Osteocyte (in vitro differentiated cells): ENCODE measurements around the gene MRGPRX2. TPM values are rescaled to one million over a fixed set of nuclear protein-coding genes. Genes with fewer than 3 reads are reported as not detected.
A peak's percentile ranks its signal among the peaks of the same experiment; 100 is the strongest.

Experiments
- DNase-seq: peaks from one replicate; pipeline ENCODE4 v3.0.0; 2021; ENCODE audit warnings: mixed read lengths; ENCODE audit not compliant: unreplicated experiment; ENCODE audit errors: extremely low spot score
- H3K27ac Mint-ChIP-seq: one replicate; pipeline ENCODE4 v1.8.0; 2021; ENCODE audit warnings: mild to moderate bottlenecking, mixed read lengths; ENCODE audit not compliant: unreplicated experiment
- H3K27me3 Mint-ChIP-seq: one replicate; pipeline ENCODE4 v1.8.0; 2021; ENCODE audit warnings: mixed read lengths; ENCODE audit not compliant: unreplicated experiment
- H3K36me3 Mint-ChIP-seq: one replicate; pipeline ENCODE4 v1.8.0; 2021; ENCODE audit warnings: mixed read lengths; ENCODE audit not compliant: unreplicated experiment
- H3K4me1 Mint-ChIP-seq: one replicate; pipeline ENCODE4 v1.8.0; 2021; ENCODE audit warnings: mixed read lengths; ENCODE audit not compliant: unreplicated experiment
- H3K4me3 Mint-ChIP-seq: one replicate; pipeline ENCODE4 v1.8.0; 2021; ENCODE audit warnings: mild to moderate bottlenecking, moderate library complexity, mixed read lengths; ENCODE audit not compliant: unreplicated experiment
- H3K9me3 Mint-ChIP-seq: one replicate; pipeline ENCODE4 v1.8.0; 2021; ENCODE audit warnings: mixed read lengths; ENCODE audit not compliant: unreplicated experiment
- total RNA-seq: library from RNA; stranded (reverse); gene quantifications from 2 replicates; pipeline ENCODE4 v1.2.1, GENCODE V29; 2021
- TF ChIP-seq, protein P1 (sequence below): fragments of 200-600 bp; sonication (generic); IDR thresholded peaks from 2 replicates; pipeline ENCODE4 v1.5.0; 2021; ENCODE audit warnings: antibody characterized with exemption, mild to moderate bottlenecking, moderate library complexity

Gene MRGPRX2
- total RNA-seq, 1 donor from 2014 or later: not detected

DNA sequence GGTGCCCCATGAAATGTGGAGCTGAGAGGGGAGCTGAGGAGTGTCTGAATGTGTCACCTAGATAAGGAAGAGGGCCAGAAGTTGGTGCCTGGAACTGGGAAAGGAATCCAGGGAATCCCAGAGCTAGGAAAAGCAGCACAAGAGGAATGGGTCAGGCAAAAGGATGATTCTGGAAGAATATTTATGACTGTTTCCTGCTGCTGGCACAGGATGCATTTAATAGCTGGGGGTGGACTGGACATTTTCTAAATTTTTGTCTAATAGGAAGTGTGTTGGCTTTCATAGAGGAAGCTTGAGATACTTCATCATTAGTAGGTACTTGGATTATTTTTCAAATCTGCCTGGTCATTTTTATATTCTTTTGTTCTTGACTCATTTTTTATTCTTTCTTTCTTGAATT lies 17.4 kb upstream of the MRGPRX2 start:
- TF ChIP-seq, protein P1, sequence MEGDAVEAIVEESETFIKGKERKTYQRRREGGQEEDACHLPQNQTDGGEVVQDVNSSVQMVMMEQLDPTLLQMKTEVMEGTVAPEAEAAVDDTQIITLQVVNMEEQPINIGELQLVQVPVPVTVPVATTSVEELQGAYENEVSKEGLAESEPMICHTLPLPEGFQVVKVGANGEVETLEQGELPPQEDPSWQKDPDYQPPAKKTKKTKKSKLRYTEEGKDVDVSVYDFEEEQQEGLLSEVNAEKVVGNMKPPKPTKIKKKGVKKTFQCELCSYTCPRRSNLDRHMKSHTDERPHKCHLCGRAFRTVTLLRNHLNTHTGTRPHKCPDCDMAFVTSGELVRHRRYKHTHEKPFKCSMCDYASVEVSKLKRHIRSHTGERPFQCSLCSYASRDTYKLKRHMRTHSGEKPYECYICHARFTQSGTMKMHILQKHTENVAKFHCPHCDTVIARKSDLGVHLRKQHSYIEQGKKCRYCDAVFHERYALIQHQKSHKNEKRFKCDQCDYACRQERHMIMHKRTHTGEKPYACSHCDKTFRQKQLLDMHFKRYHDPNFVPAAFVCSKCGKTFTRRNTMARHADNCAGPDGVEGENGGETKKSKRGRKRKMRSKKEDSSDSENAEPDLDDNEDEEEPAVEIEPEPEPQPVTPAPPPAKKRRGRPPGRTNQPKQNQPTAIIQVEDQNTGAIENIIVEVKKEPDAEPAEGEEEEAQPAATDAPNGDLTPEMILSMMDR: no peak
- Mint-ChIP-seq H3K27me3 (peaks cover 46% of the 10 kb centered on the region), H3K4me3 (no peak overlapping the region), H3K36me3 (no peaks in the 10 kb centered on the region), H3K9me3 (no peaks in the 10 kb centered on the region), H3K4me1 (no peaks in the 10 kb centered on the region), H3K27ac (no peak overlapping the region)
- DNase-seq: no peak

DNA sequence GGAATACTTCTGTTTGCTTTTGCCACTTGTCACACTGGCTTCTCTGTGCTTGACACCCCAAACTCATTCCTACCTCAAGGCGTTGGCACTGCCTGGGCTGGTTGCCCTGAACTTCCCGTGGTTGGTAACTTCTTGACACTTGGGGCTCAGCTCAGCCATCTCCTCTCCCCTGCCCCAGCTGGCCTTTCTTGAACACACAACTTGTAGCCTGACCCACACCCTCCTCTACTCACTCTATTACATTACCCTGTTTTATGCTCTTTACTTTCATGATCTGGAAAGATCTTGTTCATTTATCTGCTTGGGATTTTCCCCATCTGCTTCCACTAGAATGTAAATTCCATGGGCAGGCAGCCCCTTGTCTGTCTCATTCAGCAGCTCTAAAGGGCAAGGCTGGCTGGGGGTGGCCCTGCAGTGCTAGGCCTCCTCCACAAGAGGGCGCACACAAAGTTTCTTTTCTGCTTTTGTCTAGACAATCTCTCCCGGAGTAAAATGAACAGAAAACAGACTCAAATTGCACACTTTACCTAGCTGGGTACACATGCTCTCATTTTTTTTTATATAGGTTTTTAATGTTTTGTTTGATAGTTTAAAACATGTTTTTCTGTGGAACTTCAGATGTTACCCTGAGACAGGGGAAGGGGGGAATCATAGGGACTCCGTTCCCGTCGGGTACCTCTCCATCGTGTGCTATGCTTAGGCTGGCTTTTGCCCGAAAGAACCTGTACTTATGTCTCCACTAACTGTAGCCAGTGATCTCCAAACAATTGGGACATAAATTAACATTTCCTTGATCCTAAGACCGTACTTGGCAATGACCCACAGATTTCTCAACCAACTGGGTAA lies 16.4 kb upstream of the MRGPRX2 start:
- TF ChIP-seq, protein P1: peak; percentile 97

DNA sequence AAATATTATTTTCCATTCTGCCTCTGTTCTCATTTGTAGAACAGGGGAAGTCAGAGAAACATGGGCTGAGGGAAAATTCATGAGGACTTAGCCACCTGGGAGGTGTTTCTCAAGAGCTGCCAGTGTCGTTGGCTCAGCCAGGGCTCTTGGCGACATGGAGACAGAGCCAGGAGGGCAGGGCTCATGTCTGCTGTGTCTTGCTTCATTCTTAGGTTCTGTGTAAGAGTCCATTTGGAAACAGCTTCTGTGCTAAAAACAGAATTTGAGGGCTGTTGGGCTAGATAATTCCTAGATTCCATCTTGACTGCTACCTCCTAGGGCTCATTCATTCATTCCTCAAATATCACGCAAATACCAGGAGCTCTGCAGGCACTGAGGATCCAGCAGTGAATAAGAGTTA lies 15.1 kb upstream of the MRGPRX2 start:
- Mint-ChIP-seq H3K27ac (no peak overlapping the region), H3K4me1 (peaks cover 3% of the 10 kb centered on the region), H3K27me3 (peaks cover 32% of the 10 kb centered on the region), H3K4me3 (no peak overlapping the region), H3K9me3 (no peaks in the 10 kb centered on the region), H3K36me3 (no peaks in the 10 kb centered on the region)
- DNase-seq: no peak
- TF ChIP-seq, protein P1: no peak

More for the DNA sequence above, 16.4 kb upstream of the MRGPRX2 start:
- Mint-ChIP-seq H3K27me3 (peaks cover 41% of the 10 kb centered on the region), H3K36me3 (no peaks in the 10 kb centered on the region), H3K4me1 (no peaks in the 10 kb centered on the region), H3K4me3 (no peak overlapping the region), H3K9me3 (no peaks in the 10 kb centered on the region), H3K27ac (no peak overlapping the region)
- DNase-seq: peak; percentile 89

DNA sequence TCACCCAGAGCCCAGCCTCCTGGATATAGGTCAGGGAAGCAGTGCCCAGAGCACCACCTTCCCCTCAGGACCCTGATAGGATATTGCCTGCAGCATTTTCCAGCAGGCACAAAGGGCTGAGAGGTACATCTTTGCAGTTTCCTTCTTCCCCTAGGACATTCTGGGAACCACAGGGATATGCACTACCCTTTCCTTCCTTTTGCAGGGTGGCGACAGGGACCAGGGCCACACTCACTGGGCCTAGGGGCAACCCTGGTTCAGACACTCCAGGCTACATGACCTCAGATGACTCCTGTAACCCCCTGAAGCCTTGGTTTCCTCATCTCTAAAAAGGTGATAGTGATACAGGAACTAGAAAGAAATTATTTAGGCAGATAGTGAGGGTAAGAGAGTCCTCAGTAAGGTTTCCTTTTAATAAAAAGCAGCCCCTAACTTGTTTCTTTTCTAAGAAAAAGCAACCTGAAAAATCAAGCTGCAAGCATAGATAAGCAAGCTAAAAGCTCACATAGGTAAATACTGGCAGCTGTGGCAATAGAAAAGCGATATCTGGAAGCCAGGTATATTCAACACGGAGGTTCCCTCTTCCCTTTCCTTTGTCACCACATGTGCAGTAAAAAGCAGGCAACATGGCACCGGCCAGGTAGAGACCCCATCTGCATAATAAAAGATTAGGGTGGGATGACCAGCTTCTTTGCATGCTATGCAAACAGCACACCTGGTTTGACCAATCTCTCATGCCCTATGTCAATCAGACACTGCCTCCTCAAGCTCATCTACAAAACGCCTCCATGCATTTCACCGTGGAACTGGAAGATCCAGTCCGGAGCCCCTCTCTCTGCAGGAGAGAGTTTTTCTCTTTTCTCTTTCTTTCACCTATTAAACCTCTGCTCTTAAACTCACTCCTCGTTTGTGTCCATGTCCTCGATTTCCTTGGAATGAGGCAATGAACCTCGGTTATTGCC lies 13.2 kb upstream of the MRGPRX2 start:
- no peak for DNase-seq
- peaks cover 8% of the 10 kb centered on the region for H3K9me3 Mint-ChIP-seq
- TF ChIP-seq, protein P1: no peak
- no peaks in the 10 kb centered on the region for H3K36me3 Mint-ChIP-seq
- no peak overlapping the region for H3K4me3 Mint-ChIP-seq
- peaks cover 3% of the 10 kb centered on the region for H3K4me1 Mint-ChIP-seq
- H3K27ac Mint-ChIP-seq: no peak overlapping the region
- peaks cover 38% of the 10 kb centered on the region for H3K27me3 Mint-ChIP-seq

DNA sequence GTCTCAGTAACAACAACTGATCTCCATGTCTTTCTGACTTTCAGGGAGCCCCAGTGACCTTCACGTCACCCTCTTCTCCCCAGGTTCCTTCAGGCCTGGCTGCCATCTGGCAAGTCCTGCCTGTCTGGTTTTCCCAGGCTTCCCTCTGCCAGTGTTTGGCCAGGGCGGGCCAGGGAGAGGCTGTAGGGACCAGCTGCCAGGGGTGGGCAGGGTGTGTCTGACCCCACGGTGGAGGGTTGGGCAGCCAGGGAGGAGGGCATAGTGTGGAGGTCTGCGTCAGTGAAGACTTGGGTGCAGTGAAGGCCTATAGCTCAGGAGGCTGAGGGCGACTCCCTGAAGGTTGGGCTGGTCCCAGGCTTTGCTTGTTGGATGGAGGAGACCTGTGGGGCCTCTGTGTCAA lies 11.9 kb upstream of the MRGPRX2 start:
- Mint-ChIP-seq H3K27me3 (peaks cover 39% of the 10 kb centered on the region), H3K4me3 (no peak overlapping the region), H3K36me3 (no peaks in the 10 kb centered on the region), H3K9me3 (peaks cover 8% of the 10 kb centered on the region), H3K4me1 (peaks cover 3% of the 10 kb centered on the region), H3K27ac (no peak overlapping the region)
- TF ChIP-seq, protein P1: no peak
- no peak for DNase-seq
